Measurements from ENCODE around the gene CRB1.

Gene CRB1

GRCh38 chr1:197268012-197268411 lies at the start of gene CRB1:
CRB1 (plus strand) TSS chr1:197268252; CDS start chr1:197268413, 161 bp downstream.
- DNase-seq, result no peak

DNA sequence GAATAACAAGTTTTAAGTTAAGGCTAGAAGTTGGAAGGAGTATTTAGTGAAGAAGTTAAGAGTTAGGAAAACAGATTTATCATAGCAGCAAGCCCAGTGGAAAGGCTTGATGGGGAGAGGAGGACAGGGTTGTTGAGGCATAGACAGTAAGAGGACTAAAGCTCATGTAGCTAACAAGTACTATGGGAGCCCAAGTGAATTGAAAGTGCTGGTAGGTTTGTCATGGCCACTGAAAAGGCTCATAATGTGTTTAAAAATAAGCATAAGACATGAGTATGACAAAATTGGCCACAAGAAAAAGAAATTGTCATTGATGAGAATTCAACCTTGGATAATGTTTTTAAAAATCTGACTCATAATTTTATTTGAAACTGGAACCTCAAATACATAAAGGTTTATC lies 49.2 kb upstream of the CRB1 start:
- DNase-seq, result no peak

DNA sequence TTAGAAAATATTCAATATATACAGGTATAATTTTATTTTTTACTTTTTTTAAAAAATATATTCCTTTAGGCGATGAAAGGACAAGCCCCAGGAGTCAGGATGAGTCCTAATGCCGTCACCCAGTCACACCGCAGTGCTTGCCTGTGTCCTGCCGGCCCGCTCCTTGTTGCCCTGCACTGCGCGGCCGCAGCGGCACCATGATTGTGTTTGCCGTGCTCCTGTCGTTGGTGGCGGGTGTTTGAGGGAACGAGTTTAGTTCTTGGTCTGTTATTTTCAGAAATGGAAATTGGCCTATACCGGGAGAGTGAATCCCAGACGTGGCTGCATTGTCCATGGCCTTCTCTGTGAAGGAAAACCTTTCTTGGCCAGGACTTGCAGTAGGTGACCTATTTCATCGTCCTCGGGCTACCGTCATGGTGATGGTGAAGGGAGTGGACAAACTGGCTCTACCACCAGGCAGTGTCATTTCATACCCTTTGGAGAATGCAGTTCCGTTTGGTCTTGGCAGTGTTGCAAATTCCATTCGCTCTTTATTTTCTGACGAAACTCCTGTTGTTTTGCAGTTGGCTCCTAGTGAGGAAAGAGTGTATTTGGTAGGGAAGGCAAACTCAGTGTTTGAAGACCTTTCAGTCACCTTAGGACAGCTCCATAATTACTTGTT lies 45.9 kb upstream of the CRB1 start:
- no peak for DNase-seq

- DNase-seq, result no peak
Observed at GRCh38 chr1:197222780-197223179, 45.3 kb upstream of the CRB1 start.

GRCh38 chr1:197224160-197224559 lies 43.9 kb upstream of the CRB1 start:
- no peak for DNase-seq

DNA sequence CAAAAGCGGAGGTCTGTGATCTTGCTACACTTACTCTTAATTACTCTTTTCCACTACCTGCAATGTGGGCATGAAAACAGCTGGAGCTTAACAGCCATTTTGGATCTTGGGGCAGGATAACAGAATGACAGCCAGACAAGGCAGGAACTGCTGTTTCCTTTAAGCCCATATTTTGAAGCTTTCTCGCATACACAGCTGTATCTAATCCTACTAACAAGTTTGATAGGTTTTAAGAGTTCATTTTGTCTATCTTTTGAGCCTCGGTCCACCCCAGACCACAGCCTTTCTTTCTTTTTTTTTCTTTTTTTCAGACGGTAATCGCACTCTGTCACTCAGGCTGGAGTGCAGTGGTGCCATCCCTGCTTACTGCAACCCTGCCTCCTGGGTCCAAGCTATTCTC lies 42.4 kb upstream of the CRB1 start:
- DNase-seq, result no peak

DNA sequence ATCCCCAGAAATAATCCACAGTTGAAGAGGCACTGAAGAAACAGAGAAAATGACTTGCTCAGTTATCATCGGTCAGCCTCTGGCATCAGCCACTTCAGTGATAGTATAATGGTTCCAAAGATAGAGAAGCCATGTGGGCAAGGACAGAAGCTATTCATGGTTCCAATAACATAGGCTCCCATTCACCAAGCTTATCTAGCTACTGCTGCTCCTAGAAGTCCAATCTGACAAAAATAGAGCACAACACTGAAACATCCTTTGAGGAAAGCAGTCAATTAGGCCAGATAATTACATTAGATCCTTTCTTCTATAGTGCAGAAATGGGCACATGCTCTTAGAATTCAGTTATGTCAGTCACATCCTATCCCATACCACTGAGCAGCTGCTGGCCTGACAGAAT lies 33.5 kb upstream of the CRB1 start:
- DNase-seq, result no peak

GRCh38 chr1:197235355-197235754 lies 32.7 kb upstream of the CRB1 start:
- DNase-seq, result no peak

DNA sequence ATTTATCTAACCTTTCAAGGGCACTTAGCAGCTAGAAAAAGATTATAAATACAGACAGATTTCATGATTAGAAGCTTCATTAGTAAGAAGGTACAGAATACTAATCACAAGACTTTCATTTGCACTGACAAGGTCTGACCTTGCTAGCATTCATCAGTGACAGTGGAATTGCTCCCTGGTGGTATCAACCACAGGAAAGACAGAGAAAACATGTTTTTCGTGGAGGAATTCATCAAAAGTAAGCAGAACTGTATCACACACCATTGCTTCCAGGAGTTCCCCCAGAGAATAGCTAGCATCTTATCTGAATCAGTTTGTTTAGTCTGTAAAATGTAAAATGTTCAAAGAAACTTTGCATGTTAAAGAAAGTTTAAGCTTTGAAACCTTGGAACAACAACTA lies 20.6 kb upstream of the CRB1 start:
- no peak for DNase-seq

DNA sequence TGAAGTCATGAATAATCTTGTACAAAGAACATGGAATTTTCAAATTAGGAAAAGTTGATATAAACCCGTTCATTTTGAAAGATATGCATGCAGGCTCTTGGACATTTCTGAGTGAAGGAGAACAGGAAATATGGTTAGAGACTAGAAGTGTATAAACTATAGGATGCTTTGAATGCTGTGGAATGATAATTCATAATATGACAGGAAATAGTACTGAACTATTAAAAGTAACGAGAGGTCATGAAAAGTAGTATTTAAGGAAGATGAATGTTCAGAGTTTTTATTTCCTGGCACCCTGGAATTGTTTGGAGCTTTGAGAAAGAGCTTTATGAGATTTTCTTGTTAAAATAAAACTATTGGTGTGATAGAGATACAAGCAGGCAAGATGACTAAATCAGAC lies 18.7 kb upstream of the CRB1 start:
- DNase-seq, result no peak

DNA sequence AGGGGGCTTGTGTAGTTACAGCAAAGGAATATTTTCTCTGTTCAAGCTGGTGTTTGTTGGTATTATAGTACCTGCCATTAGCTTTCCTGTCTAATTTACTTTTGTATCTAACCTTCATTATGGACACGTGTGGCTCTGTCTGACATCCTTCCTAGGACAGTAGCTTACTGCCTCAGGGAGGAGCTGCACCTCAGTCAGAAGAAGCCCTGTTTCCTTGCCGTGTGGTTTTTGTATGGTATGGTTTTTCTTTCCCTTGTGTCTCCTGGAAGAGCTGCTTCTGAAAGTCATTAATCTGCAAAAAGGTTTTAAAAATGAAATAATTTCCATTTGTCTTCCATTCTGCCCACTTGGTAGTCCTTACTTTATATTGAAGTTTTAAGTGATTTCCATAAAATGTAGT lies 17.4 kb upstream of the CRB1 start:
- no peak for DNase-seq

GRCh38 chr1:197252973-197253372 lies 15.1 kb upstream of the CRB1 start:
- DNase-seq, result no peak

- DNase-seq, result no peak
Observed at GRCh38 chr1:197254866-197255265, 13.2 kb upstream of the CRB1 start.

- DNase-seq, result no peak
Observed at GRCh38 chr1:197264936-197265567, 3.0 kb upstream of the CRB1 start.

DNA sequence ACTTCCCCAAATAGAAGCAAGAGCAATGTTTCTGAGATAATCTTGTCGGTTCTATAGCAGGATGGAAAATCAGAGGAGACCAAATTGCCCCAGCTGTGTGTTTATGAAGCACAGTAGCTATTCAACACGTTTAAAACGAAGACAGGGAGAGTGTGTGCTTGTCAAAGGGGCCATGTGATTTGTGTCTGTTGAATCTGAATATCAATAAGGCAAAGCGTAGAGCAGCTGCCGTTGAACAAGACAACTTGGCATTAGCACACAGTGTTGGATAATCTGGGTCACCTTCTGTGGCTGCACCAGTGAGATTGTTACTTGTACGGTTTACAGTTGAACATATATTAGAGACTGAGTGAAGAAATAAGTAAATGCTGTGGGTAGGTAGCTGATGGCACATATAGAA lies 1.0 kb downstream of the CRB1 start:
- no peak for DNase-seq

DNA sequence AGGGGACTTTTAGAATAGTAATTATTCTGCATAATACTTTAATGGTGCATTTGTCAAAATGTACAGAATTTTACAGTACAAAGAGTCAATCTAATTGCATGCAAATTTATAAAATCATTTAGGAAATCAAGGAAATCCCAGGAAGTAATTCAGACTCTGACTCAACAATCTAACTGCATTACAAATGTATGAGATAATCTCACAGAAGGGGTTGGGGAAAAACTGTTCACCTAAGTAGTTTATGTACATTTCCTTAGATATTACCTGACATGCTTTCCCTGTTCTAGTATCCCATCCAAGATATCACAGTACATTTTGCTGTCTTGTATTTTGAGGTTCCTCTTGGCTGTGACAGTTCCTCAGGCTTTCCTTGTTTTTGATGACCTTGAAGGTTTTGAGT lies 4.7 kb downstream of the CRB1 start:
- DNase-seq, result no peak

DNA sequence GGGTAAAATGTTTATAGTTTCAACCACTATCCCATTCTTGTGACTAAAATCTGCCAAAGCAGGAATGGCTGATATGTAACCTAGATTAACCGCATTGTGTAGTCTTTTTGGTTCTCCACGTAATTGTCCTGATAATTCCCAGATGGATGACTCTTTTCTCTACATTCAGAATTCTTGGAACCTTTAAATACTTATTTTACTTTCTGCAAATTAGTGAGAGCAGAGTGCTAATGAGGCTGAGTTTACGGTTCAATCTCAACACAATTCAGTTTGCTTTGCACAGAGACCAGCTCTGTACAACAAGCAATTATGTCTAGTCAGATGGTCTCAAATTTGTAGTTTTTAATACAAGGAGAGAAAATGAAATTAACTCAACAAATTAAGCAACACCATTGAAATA lies 9.1 kb downstream of the CRB1 start:
- no peak for DNase-seq

- no peak for DNase-seq
Observed at GRCh38 chr1:197284325-197284724, 16.3 kb downstream of the CRB1 start.

DNA sequence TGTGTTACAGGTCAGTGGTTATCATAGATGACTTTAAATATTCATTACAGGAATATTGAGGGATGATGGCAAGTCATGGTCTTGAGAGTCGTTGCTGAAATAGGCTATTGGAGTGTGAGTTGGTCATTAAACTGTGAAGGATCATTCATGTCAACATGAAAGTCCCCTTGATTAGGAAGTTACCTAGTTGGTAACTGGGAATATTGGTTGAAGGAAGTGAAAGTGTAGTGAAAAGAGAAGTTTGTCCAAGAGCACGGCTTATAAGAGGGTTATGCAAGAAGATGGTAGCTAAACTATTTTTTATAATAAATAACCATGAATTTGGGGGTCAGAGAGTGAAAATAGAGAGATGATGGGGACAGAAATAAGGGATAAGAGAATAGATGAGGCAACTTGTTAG lies 16.9 kb downstream of the CRB1 start:
- DNase-seq, result no peak

DNA sequence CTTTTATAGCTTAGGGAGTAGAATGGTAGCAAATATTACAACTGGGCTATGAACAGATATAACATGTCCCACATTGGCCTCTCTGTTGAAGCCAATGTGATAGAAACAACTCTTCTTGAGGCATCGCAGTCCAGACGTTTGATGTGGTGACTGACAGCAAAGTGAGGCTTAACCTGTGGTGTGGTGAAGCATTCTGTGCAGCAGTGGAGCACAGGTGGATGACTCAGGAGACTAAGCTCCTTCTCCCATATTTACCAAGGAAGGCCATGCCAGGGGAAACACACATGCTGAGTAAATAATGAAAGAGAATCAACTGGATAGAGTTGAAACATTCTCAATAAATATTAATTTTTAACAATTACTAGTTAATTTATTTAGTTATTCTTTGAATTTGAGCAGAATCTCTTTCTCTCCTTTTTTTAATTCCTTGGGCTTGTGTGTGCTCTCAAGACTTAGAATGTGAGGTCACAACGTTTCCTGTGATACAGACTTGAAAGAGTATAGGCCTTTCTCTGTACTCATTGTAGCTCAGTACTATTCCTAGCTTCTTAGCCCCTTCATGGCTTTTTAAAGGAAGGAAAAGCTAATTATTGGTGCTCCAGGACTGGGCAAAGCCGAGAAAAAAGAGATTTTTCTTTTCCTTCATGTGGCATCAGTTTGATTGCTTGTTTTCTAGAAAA lies 17.6 kb downstream of the CRB1 start:
- no peak for DNase-seq

- no peak for DNase-seq
Observed at GRCh38 chr1:197286634-197287033, 18.6 kb downstream of the CRB1 start.

GRCh38 chr1:197287863-197288262 lies 19.8 kb downstream of the CRB1 start:
- no peak for DNase-seq

DNA sequence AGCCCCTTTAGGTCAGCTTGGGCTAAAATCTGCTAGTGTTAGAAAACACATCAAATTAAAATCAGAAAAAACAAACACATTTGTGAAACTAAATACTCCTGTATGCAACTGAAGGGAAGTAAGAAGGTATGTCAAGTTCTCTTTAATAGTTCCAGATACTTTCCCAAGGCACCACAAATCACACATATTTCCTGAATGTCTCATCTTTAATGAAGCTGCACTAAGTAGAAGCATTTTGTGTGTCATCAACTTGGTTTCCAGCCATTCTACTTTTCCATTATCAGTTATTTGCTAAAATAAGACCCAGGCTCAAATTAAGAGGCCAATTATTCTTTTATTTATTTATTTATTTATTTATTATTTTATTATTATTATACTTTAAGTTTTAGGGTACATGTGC lies 34.7 kb downstream of the CRB1 start:
- DNase-seq, result no peak

GRCh38 chr1:197303463-197303862 lies 35.4 kb downstream of the CRB1 start:
- no peak for DNase-seq

All from KG1 (cell line).